Stimulated activated CD8-positive, alpha-beta memory T cell treated with anti-CD3 and anti-CD28 coated beads, Interleukin-12 subunit alpha, Interleukin-12 subunit beta, amount 100 ng/mL, for 24 hours (primary cell): Measurements from ENCODE around the gene HOXA7.

ENCODE experiments used
- DNase-seq: peaks from one replicate; pipeline ENCODE4 v3.0.0-alpha.2; 2020; ENCODE audit errors: extremely low read depth

HOXA7 gene

DNA sequence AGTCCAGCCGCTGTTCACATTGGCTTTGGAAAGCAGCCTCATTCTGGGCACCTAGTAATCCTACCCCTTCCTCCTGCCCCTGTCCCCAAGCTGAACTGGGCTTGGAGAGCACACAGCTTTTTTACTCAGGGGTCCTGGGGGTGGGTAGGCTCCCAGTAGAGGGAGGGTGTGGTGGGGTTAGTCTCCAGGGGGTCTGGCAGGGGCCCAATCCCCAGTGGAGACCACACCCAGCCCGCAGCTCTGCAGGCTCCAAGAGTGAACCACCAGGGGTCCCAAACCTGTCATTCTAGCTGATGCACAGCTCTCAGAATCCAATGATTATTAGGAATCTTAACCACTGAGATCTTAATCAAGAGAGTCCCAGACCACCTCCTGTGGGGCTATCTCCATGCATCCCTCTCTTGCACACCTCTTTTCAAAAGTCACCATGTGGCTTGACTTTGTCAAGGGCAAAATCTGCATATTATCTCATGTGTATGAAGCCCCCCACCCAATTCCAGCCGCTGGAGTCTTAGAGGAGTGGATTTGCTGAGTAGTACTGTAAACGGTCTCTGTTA is 25.9 kb upstream of the HOXA7 start:
- DNase-seq, result no peak

GRCh38 chr7:27181795-27182275 is 25.4 kb upstream of the HOXA7 start:
- DNase-seq, result no peak

- no peak for DNase-seq
Measured at GRCh38 chr7:27180431-27181420, 24.3 kb upstream of the HOXA7 start.

DNA sequence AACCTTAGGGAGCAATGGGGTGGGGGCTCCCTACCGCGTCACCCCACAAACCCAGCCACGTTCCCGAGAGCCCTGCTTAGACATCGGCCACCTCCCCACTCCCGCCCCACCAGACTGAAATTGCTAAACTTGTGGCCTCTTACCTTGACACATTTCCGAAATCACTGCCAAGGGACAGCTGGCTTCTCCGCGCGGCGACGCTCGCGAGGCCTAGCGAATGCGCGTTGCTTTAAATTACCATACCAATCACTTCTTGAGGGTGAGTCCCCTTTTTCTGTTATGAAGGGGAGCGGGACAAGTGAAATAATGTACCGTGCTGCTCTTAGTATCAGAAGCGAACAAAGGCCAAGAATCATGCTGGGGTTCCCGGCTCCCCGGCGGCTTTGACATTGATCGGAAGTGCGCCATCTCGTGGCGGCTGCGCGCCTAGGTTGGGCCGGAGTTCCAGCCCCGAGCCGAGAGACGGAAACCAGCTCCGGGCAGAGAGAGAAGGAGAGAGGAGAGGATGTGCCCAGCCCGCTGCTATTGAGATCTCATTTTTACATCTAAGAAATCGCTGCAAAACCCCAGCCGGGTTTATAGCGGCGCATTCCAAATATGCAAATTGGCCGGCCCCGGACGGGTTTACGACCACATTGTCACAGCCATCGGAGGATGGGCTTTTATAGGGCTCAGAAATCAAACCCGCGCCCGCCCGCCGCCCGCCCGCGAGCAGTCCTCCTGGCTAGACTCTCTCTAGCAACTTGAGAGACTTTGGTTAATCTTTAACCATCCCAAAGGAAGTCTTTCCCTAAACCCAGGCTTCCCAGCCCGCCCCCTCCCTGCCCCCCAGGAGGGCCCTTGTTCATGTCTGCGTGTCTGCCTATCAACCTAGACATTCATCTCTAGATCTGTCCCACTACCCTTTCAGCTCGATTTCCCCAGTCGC is 23.3 kb upstream of the HOXA7 start:
- no peak for DNase-seq

- no peak for DNase-seq
Measured at GRCh38 chr7:27179030-27179429, 22.6 kb upstream of the HOXA7 start.

DNA sequence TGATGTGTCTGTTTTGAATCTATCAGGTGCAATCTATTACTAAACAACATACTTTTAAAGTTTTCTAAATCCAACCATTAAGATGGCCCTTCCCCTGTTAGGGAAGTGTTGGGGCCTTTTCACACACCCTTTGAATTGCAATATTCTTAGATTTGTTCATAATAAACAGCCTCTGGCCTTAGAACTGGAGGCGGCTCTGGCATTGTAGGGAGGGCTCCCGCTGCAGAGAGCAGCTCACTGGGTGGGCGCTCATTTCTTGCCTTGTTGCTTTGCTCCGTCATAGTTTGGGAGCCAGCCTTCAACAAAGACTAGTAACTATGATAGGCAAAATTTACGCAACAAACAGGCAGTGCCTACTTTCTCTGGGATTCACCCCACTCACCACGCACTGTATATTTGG is 21.9 kb upstream of the HOXA7 start:
- DNase-seq, result no peak

DNA sequence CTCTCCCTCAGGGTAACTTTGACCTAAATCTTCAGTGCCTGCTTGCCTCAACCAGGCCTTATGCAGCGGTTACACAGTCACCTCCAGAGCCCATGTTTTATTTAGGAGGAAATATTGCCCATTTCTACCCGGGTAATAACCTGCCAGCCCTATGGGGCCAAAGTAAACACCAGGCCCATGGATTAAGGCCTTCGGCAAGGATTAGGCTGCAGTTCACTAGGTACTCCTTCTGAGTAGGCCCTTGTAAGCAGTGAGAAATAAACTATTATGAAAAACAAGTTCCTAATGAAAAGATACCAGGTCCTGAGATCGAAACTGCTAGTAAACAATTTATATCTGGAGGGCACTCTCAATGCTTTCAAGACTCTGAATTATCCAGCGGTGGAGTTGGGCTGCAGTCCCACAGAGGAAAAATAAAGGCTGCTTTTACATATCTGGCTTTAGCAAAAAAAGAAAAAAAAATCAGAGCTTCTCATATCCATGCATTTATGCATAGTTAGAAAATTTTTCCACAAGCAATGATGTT is 21.4 kb upstream of the HOXA7 start:
- no peak for DNase-seq

DNA sequence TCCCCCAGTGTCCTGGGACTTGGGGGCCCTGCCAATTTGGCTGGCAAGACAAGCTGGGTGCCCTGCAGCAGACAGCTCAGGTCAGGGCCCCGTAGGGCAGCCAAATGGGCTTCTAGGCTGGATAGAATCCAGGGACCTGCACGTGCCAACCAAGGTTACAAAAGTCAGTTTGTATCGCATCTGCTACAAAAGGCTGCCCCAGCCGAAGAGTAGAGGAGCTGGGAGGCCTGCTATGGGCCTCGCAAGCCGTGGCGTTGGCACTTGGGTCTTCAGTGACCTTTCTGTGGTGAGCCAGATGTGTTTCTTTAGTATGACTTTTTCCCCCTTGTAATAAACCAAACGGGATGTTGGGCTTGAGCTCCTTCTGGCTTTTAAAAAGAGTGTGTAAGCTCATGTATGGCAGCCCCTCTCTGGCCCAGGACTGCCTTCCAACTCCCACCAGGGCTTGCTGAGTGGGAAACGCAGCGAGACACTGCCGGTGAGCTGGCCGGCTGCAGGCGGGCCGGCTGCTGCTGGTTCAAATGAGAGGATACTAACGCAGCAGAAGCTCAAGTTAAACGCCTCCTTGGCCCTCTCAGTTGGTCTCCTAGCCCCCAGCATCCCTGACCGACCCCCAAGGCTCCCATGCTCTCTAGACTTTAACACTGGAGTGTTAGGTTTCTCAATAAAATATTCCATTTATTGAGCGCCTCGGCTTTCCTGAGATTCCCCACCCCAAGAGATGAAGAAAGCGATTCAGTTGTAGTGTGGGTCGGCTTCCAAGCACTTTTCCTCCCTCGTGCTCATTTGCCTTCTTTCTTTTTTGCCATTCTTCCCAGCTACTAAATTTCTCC is 20.7 kb upstream of the HOXA7 start:
- no peak for DNase-seq

- no peak for DNase-seq
Measured at GRCh38 chr7:27176524-27176845, 20.0 kb upstream of the HOXA7 start.

- DNase-seq, result no peak
Measured at GRCh38 chr7:27175626-27176523, 19.4 kb upstream of the HOXA7 start.

DNA sequence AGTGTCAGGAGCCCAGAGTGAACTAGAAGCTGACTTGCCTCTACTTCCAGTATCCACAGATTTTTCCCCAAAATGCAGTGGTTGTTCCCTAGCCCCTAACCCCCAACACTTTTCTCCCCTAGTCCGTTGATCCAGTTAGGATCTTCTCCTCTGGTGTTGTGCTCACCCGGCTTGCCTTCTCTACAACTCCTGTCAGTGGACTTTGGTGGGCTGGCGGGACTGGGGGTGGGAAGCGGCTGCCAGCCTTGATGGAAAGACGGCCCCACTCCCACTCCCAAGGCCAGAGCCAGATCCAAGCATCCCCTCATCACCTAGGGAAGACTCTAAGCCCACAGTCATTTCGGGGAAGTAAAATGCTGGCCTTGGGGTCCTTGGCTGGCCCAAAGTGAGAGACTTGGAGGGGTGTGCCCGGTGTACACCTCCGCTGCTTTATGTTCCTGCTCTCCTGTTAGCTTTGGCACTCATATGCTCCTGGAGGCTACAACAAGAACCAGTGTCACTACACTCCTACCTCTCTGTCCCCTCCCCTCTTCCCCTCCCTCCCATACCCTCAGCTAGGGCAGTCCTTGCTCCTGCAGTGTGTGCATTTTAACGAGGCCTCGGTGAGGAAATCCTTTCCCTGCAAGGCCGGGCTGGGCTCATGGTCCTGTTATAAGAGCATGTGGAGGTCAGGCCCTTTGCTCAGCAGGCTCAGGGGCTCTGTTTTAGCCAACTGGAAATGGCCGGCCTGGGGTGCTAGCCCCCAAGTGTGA is 18.6 kb upstream of the HOXA7 start:
- DNase-seq, result no peak

- DNase-seq, result no peak
Measured at GRCh38 chr7:27173956-27174873, 17.7 kb upstream of the HOXA7 start, which contains the start of gene HOXA10. TSS of gene HOXA10 (minus strand) at chr7:27174320. CDS start at chr7:27174306, 14 bp downstream.

GRCh38 chr7:27173511-27173955 is 17.1 kb upstream of the HOXA7 start:
- no peak for DNase-seq

DNA sequence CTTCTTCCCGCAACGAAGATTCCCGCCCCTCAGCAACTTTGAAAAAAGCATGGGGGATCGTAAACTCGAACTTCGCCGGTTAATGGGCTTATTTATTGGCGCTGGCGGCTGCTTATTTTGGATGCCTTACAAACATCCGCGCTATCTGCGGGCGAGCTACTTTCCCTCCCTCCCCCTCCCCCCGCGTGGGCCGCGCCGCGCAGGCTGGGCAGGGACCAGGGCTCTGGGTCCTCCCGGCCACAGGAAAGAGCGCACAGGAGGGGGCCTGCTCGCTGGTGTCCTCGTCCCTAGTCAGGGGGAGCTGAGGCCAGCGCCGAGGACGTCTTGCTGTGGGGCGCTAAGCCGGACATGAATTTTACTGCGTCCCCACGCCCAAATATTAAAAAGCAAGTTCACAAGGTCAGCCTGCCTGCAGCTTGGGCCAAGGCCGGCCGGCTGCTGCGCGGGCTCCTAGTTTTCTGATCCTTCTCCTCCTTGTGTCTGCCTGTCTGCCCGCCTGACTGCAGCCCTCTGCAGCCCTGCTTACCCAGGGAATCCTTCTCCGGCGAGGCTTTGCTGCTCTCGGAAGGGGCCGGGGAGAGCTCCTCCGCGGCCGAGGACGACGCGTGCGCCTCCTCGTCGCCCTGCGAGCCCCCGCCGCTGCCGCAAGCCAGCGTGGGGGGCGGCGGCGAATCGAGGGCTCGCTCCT is 16.5 kb upstream of the HOXA7 start:
- no peak for DNase-seq

- DNase-seq, result no peak
Measured at GRCh38 chr7:27172315-27172774, 15.9 kb upstream of the HOXA7 start.

GRCh38 chr7:27171637-27172314 is 15.3 kb upstream of the HOXA7 start:
- DNase-seq, result no peak

GRCh38 chr7:27171325-27171636 is 14.8 kb upstream of the HOXA7 start:
- DNase-seq, result no peak
